Panc1 (cell line): ENCODE results near the gene B3GALT5. TPM values are rescaled to one million over a fixed set of nuclear protein-coding genes. Genes with fewer than 3 reads are reported as not detected.
"Not testable (repeated sequence)": the region's sequence is repeated elsewhere in the genome, so short reads cannot be mapped to it uniquely, and the experiment has no call there.

Experiments used
- ATAC-seq: fragments of 200-7000 bp; cut with Tn5 transposase; 2 replicates; pipeline ENCODE4 v1.9.1; 2020; ENCODE audit warnings: mild to moderate bottlenecking, moderate library complexity
- BruUV-seq: library from RNA; stranded (reverse); fragments of 400-500 nt; replicated peaks from 2 replicates; lab custom pipeline; 2021; lab: Mats Ljungman, UMichigan
- CTCF ChIA-PET: fragments of 300-600 bp; sonication (Branson Sonifier 250); formaldehyde crosslinking; loops from one replicate; lab custom pipeline; 2022; ENCODE audit warnings: antibody characterized with exemption; lab: Charles Lee
- POLR2A ChIA-PET: fragments of 300-600 bp; sonication (Branson Sonifier 250); formaldehyde crosslinking; loops from one replicate; lab custom pipeline; 2022; ENCODE audit warnings: antibody characterized with exemption; lab: Charles Lee
- DNase-seq: peaks from one replicate; pipeline ENCODE4 v3.0.0-alpha.2; 2010; ENCODE audit warnings: low read depth, low spot score
- H3K27ac ChIP-seq: 2 replicates; pipeline ENCODE4 v1.5.1; 2011; ENCODE audit warnings: mild to moderate bottlenecking, low read length, inconsistent platforms
- H3K27me3 ChIP-seq: fragments of 200-500 bp; sonication (Bioruptor generic); 2 replicates; pipeline ENCODE4 v1.6.0; 2014; ENCODE audit warnings: low read length, inconsistent platforms; ENCODE audit not compliant: control insufficient read depth, insufficient read depth
- H3K36me3 ChIP-seq: fragments of 200-500 bp; sonication (Bioruptor generic); 2 replicates; pipeline ENCODE4 v1.5.1; 2014; ENCODE audit warnings: inconsistent platforms, mild to moderate bottlenecking, low read length, moderate library complexity; ENCODE audit not compliant: control insufficient read depth, insufficient read depth
- H3K4me1 ChIP-seq: 2 replicates; pipeline ENCODE4 v1.5.1; 2011; ENCODE audit warnings: inconsistent platforms, mild to moderate bottlenecking, low read length, moderate library complexity; ENCODE audit not compliant: control insufficient read depth, insufficient read depth
- H3K4me3 ChIP-seq, 2 experiments: 2 replicates each; pipeline ENCODE4 v1.5.1; 2011 to 2012; ENCODE audit warnings: low read depth in 2 of 2, low read length in 2 of 2, mild to moderate bottlenecking in 2 of 2, inconsistent platforms in 1 of 2, moderate library complexity in 1 of 2
- H3K9me3 ChIP-seq: fragments of 200-500 bp; sonication (Bioruptor generic); 2 replicates; pipeline ENCODE4 v1.5.1; 2014; ENCODE audit warnings: low read depth, mild to moderate bottlenecking, inconsistent platforms, low read length, moderate library complexity; ENCODE audit not compliant: control insufficient read depth, insufficient read depth
- POLR2AphosphoS5 ChIP-seq: IDR thresholded peaks from 2 replicates; pipeline ENCODE4 v1.6.1; 2012; ENCODE audit warnings: mild to moderate bottlenecking, low read depth, low read length, moderate library complexity
- SIN3A ChIP-seq: IDR thresholded peaks from 2 replicates; pipeline ENCODE4 v1.6.1; 2012; ENCODE audit warnings: low read depth, mild to moderate bottlenecking, low read length, moderate library complexity, borderline replicate concordance; ENCODE audit not compliant: insufficient read depth
- TCF7L2 ChIP-seq: IDR thresholded peaks from 2 replicates; pipeline ENCODE4 v1.6.1; 2011; ENCODE audit warnings: mild to moderate bottlenecking, low read depth, low read length, inconsistent platforms
- in situ Hi-C: cut with HindIII; loops from 2 replicates; pipeline ENCODE4 v1.10.0; 2016; ENCODE audit warnings: low sequenced_read_pairs, low pct_unique_long_range_greater_than_20kb
- intact Hi-C: fragments of 100-400 bp; cut with micrococcal nuclease; formaldehyde crosslinking; loops from one replicate; pipeline ENCODE4 v1.10.0; 2022; ENCODE audit not compliant: unreplicated experiment
- total RNA-seq: library from RNA; stranded (reverse); gene quantifications from one replicate; pipeline ENCODE4 v1.2.1, GENCODE V29; 2021; ENCODE audit not compliant: unreplicated experiment
- TF ChIP-seq, protein P1 (sequence below), 2 experiments: IDR thresholded peaks; 2 replicates each; pipeline ENCODE4 v1.6.1; 2011 to 2012; ENCODE audit warnings: low read depth in 2 of 2, control low read depth in 1 of 2, low read length in 1 of 2, mild to moderate bottlenecking in 1 of 2, moderate library complexity in 1 of 2; ENCODE audit not compliant: insufficient read depth in 1 of 2
- TF ChIP-seq, protein P2 (sequence below): fragments of 450-650 bp; IDR thresholded peaks from 2 replicates; pipeline ENCODE4 v1.5.1; 2017; ENCODE audit warnings: mild to moderate bottlenecking

The B3GALT5 gene
- total RNA-seq, 1 experiment from 2014 or later: 0.10 TPM

- H3K27ac ChIP-seq: no peak overlapping the region
- no peaks in the 10 kb centered on the region for H3K9me3 ChIP-seq
- no peak for TF ChIP-seq TCF7L2
- no peak for TF ChIP-seq SIN3A
- no peak for ATAC-seq
- DNase-seq: no peak
- CTCF ChIA-PET: no interaction called here
- no peaks in the 10 kb centered on the region for H3K36me3 ChIP-seq
- BruUV-seq: no TSS peak
- in situ Hi-C loops (no loop called here), intact Hi-C loops (no loop called here)
- H3K27me3 ChIP-seq: no peaks in the 10 kb centered on the region
- POLR2A ChIA-PET: no interaction called here
- H3K4me3 ChIP-seq: no peak overlapping the region
- H3K4me1 ChIP-seq: no peaks in the 10 kb centered on the region
Observed at GRCh38 chr21:39581414-39581813, 31.3 kb upstream of the B3GALT5 start.

- Histone ChIP-seq H3K27ac (no peak overlapping the region), H3K4me3 (no peak overlapping the region), H3K27me3 (no peaks in the 10 kb centered on the region), H3K4me1 (no peaks in the 10 kb centered on the region), H3K36me3 (no peaks in the 10 kb centered on the region), H3K9me3 (no peaks in the 10 kb centered on the region)
- TF ChIP-seq TCF7L2 (no peak), POLR2AphosphoS5 (no peak)
- TF ChIP-seq, protein P1, sequence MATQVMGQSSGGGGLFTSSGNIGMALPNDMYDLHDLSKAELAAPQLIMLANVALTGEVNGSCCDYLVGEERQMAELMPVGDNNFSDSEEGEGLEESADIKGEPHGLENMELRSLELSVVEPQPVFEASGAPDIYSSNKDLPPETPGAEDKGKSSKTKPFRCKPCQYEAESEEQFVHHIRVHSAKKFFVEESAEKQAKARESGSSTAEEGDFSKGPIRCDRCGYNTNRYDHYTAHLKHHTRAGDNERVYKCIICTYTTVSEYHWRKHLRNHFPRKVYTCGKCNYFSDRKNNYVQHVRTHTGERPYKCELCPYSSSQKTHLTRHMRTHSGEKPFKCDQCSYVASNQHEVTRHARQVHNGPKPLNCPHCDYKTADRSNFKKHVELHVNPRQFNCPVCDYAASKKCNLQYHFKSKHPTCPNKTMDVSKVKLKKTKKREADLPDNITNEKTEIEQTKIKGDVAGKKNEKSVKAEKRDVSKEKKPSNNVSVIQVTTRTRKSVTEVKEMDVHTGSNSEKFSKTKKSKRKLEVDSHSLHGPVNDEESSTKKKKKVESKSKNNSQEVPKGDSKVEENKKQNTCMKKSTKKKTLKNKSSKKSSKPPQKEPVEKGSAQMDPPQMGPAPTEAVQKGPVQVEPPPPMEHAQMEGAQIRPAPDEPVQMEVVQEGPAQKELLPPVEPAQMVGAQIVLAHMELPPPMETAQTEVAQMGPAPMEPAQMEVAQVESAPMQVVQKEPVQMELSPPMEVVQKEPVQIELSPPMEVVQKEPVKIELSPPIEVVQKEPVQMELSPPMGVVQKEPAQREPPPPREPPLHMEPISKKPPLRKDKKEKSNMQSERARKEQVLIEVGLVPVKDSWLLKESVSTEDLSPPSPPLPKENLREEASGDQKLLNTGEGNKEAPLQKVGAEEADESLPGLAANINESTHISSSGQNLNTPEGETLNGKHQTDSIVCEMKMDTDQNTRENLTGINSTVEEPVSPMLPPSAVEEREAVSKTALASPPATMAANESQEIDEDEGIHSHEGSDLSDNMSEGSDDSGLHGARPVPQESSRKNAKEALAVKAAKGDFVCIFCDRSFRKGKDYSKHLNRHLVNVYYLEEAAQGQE (IDR thresholded peaks at IDR 0.05; ENCODE audit: insufficient read depth in 1 of 2, low read depth in 2 of 2, low read length in 1 of 2): no peak
- TF ChIP-seq, protein P2, sequence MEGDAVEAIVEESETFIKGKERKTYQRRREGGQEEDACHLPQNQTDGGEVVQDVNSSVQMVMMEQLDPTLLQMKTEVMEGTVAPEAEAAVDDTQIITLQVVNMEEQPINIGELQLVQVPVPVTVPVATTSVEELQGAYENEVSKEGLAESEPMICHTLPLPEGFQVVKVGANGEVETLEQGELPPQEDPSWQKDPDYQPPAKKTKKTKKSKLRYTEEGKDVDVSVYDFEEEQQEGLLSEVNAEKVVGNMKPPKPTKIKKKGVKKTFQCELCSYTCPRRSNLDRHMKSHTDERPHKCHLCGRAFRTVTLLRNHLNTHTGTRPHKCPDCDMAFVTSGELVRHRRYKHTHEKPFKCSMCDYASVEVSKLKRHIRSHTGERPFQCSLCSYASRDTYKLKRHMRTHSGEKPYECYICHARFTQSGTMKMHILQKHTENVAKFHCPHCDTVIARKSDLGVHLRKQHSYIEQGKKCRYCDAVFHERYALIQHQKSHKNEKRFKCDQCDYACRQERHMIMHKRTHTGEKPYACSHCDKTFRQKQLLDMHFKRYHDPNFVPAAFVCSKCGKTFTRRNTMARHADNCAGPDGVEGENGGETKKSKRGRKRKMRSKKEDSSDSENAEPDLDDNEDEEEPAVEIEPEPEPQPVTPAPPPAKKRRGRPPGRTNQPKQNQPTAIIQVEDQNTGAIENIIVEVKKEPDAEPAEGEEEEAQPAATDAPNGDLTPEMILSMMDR: no peak
- ATAC-seq (no peak), DNase-seq (no peak)
- in situ Hi-C loops (no loop called here), intact Hi-C loops (no loop called here)
- BruUV-seq: no TSS peak
- ChIA-PET CTCF (no interaction called here), POLR2A (no interaction called here)
Observed at GRCh38 chr21:39582749-39583148, 30.0 kb upstream of the B3GALT5 start.

- H3K36me3 ChIP-seq, ATAC-seq, H3K9me3 ChIP-seq, H3K4me3 ChIP-seq, DNase-seq, CTCF ChIA-PET, H3K27me3 ChIP-seq, POLR2A ChIA-PET, H3K4me1 ChIP-seq, intact Hi-C loops, BruUV-seq, H3K27ac ChIP-seq, in situ Hi-C loops: not testable (repeated sequence)
Observed at GRCh38 chr21:39583586-39583985, 29.2 kb upstream of the B3GALT5 start.
